CD4-positive, CD25-positive, alpha-beta regulatory T cell (primary cell): ENCODE results near the gene TXNDC11. TPM values are rescaled to one million over a fixed set of nuclear protein-coding genes. Genes with fewer than 3 reads are reported as not detected.
A peak's percentile ranks its signal among the peaks of the same experiment; 100 is the strongest.
"Not testable (repeated sequence)": the region's sequence is repeated elsewhere in the genome, so short reads cannot be mapped to it uniquely, and the experiment has no call there.

Experiments
- ATAC-seq, 2 donors: fragments of 150-1000 bp; cut with Tn5 transposase; one replicate each; pipeline ENCODE4 v1.10.0; 2021; ENCODE audit warnings: low read depth in 2 of 2, moderate number of reproducible peaks in 2 of 2, moderate library complexity in 1 of 2
- DNase-seq, 3 donors: peaks; one replicate each; pipeline versions ENCODE4 v3.0.0 to v3.0.0-alpha.2; 2012 to 2022; ENCODE audit warnings: mixed read lengths in 1 of 3
- H3K27ac ChIP-seq: one replicate; pipeline ENCODE4 v1.7.0; 2013; ENCODE audit warnings: mild to moderate bottlenecking, low read length; ENCODE audit not compliant: insufficient read depth, poor library complexity, severe bottlenecking
- H3K27me3 ChIP-seq: one replicate; pipeline ENCODE4 v1.7.0; 2013; ENCODE audit warnings: low read length; ENCODE audit not compliant: control insufficient read depth, insufficient read depth
- H3K36me3 ChIP-seq: one replicate; pipeline ENCODE4 v1.7.0; 2013; ENCODE audit warnings: mild to moderate bottlenecking, low read length, moderate library complexity; ENCODE audit not compliant: control insufficient read depth, insufficient read depth
- H3K4me1 ChIP-seq: 2 replicates; pipeline ENCODE4 v1.7.0; 2013; ENCODE audit warnings: mild to moderate bottlenecking, low read length; ENCODE audit not compliant: insufficient read depth, control insufficient read depth, poor library complexity, severe bottlenecking
- H3K4me3 ChIP-seq: one replicate; pipeline ENCODE4 v1.7.0; 2013; ENCODE audit warnings: low read depth, mild to moderate bottlenecking, low read length, moderate library complexity
- H3K9me3 ChIP-seq, 2 experiments: 1 replicate in 1 of 2; 2 replicates in 1 of 2; pipeline ENCODE4 v1.7.0; 2013; ENCODE audit warnings: low read length in 2 of 2, mild to moderate bottlenecking in 1 of 2, moderate library complexity in 1 of 2; ENCODE audit not compliant: control insufficient read depth in 2 of 2
- H3K27ac Mint-ChIP-seq, 3 donors: one replicate each; pipeline ENCODE4 v1.8.0; 2020 to 2022; ENCODE audit warnings: mild to moderate bottlenecking in 3 of 3, mixed read lengths in 3 of 3, moderate library complexity in 2 of 3
- H3K27me3 Mint-ChIP-seq: one replicate; pipeline ENCODE4 v1.8.0; 2022; ENCODE audit warnings: mild to moderate bottlenecking, mixed read lengths
- H3K36me3 Mint-ChIP-seq: one replicate; pipeline ENCODE4 v1.8.0; 2020; ENCODE audit warnings: mixed read lengths
- H3K4me1 Mint-ChIP-seq, 4 donors: one replicate each; pipeline ENCODE4 v1.8.0; 2020 to 2022; ENCODE audit warnings: mixed read lengths in 4 of 4, mild to moderate bottlenecking in 1 of 4
- H3K4me3 Mint-ChIP-seq, 4 donors: one replicate each; pipeline ENCODE4 v1.8.0; 2020 to 2022; ENCODE audit warnings: mild to moderate bottlenecking in 4 of 4, mixed read lengths in 4 of 4, moderate library complexity in 3 of 4
- H3K9me3 Mint-ChIP-seq, 7 donors: one replicate each; pipeline ENCODE4 v1.8.0; 2020 to 2022; ENCODE audit warnings: mixed read lengths in 7 of 7, mild to moderate bottlenecking in 3 of 7, moderate library complexity in 2 of 7
- polyA plus RNA-seq, 4 donors: library from polyadenylated mRNA; unstranded; fragments of 300-500 nt; fragmentation: Illumina TruSeq; gene quantifications; one replicate each; pipeline ENCODE4 v1.2.3, GENCODE V29; 2021
- total RNA-seq: library from RNA; stranded (reverse); gene quantifications from one replicate; pipeline ENCODE4 v1.2.3, GENCODE V29; 2022

Gene TXNDC11
- total RNA-seq (178 TPM), polyA plus RNA-seq (10 to 100 TPM; 64.9 to 77.2 (median 70.0) TPM)

GRCh38 chr16:11742536-11743307 lies at the start of gene TXNDC11:
Gene TXNDC11 (minus strand): TSS chr16:11742857. CDS start chr16:11742730, 127 bp downstream.
- H3K4me1 Mint-ChIP-seq, result peaks cover 39 to 56% (median 44%) of the 10 kb centered on the region in 4 donors
- H3K27ac Mint-ChIP-seq, result peak within 1 kb of the TSS; percentile 92 to 99 (median 98)
- ATAC-seq, result peak; percentile 95
- Histone ChIP-seq H3K27me3 (no peaks in the 10 kb centered on the region), H3K27ac (peak within 1 kb of the TSS; percentile 95), H3K9me3 (no peaks in the 10 kb centered on the region), H3K36me3 (no peaks in the 10 kb centered on the region), H3K4me1 (peaks cover 46% of the 10 kb centered on the region), H3K4me3 (peak within 1 kb of the TSS; percentile 82)
- H3K9me3 Mint-ChIP-seq, result no peaks in the 10 kb centered on the region
- DNase-seq, result peak; percentile 99
- H3K27me3 Mint-ChIP-seq, result no peaks in the 10 kb centered on the region
- H3K36me3 Mint-ChIP-seq, result peaks cover 7% of the 10 kb centered on the region
- peak within 1 kb of the TSS; percentile 90 to 99 (median 94) for H3K4me3 Mint-ChIP-seq

- H3K27me3 ChIP-seq, result no peaks in the 10 kb centered on the region
- H3K27ac ChIP-seq, result peak overlapping the region; percentile 94
- no peaks in the 10 kb centered on the region for H3K9me3 Mint-ChIP-seq
- H3K9me3 ChIP-seq, result no peaks in the 10 kb centered on the region
- H3K4me1 ChIP-seq, result peaks cover 96% of the 10 kb centered on the region
- DNase-seq (peak in 1 of 3 donors; percentile 41), ATAC-seq (no peak)
- H3K4me1 Mint-ChIP-seq, result peaks cover 31 to 96% (median 68%) of the 10 kb centered on the region in 4 donors
- H3K36me3 ChIP-seq, result peaks cover 3% of the 10 kb centered on the region
- peaks cover 14% of the 10 kb centered on the region for H3K36me3 Mint-ChIP-seq
- H3K27ac Mint-ChIP-seq, result peak overlapping the region; percentile 93 to 98 (median 97)
- peaks cover 4% of the 10 kb centered on the region for H3K27me3 Mint-ChIP-seq
- peak overlapping the region in 3 of 4 donors; percentile 46 to 96 (median 95) for H3K4me3 Mint-ChIP-seq
- H3K4me3 ChIP-seq, result peak overlapping the region; percentile 92
Observed at GRCh38 chr16:11791144-11791828, 48.6 kb upstream of the TXNDC11 start.

- peaks cover 95% of the 10 kb centered on the region for H3K4me1 ChIP-seq
- Mint-ChIP-seq H3K36me3 (peaks cover 11% of the 10 kb centered on the region), H3K4me3 (peak overlapping the region; percentile 12 to 68 (median 49))
Observed at GRCh38 chr16:11788914-11789313, 46.3 kb upstream of the TXNDC11 start.

GRCh38 chr16:11784980-11785599 lies 42.4 kb upstream of the TXNDC11 start:
- not testable (repeated sequence) for DNase-seq, ATAC-seq, H3K9me3 ChIP-seq, H3K27me3 ChIP-seq, H3K27me3 Mint-ChIP-seq, H3K36me3 ChIP-seq, H3K9me3 Mint-ChIP-seq
- peak overlapping the region in 1 of 4 donors; percentile 59 for H3K4me3 Mint-ChIP-seq
- peak overlapping the region; percentile 2 for H3K4me3 ChIP-seq
- peaks cover 20% of the 10 kb centered on the region for H3K36me3 Mint-ChIP-seq
- H3K27ac ChIP-seq, result peak overlapping the region; percentile 99
- H3K4me1 Mint-ChIP-seq, result peaks cover 26 to 90% (median 65%) of the 10 kb centered on the region in 4 donors
- peaks cover 94% of the 10 kb centered on the region for H3K4me1 ChIP-seq
- H3K27ac Mint-ChIP-seq, result peak overlapping the region; percentile 58 to 100 (median 86)

More at GRCh38 chr16:11788914-11789313, 46.3 kb upstream of the TXNDC11 start:
- H3K36me3 ChIP-seq, result peaks cover 3% of the 10 kb centered on the region
- peaks cover 25 to 91% (median 57%) of the 10 kb centered on the region in 4 donors for H3K4me1 Mint-ChIP-seq
- H3K27me3 ChIP-seq, result no peaks in the 10 kb centered on the region
- H3K27me3 Mint-ChIP-seq, result peaks cover 4% of the 10 kb centered on the region
- ATAC-seq, result peak; percentile 59 to 62
- DNase-seq, result peak in 2 of 3 donors; percentile 49 to 70
- peak overlapping the region; percentile 8 for H3K4me3 ChIP-seq
- no peaks in the 10 kb centered on the region for H3K9me3 Mint-ChIP-seq
- H3K9me3 ChIP-seq, result no peaks in the 10 kb centered on the region
- H3K27ac ChIP-seq, result peak overlapping the region; percentile 99
- H3K27ac Mint-ChIP-seq, result peak overlapping the region; percentile 91 to 100 (median 94)

- Histone ChIP-seq H3K4me1 (peaks cover 86% of the 10 kb centered on the region), H3K4me3 (peak overlapping the region; percentile 90), H3K27ac (peak overlapping the region; percentile 99), H3K36me3 (peaks cover 12% of the 10 kb centered on the region)
- not testable (repeated sequence) for ATAC-seq, H3K9me3 Mint-ChIP-seq, H3K27me3 Mint-ChIP-seq, DNase-seq, H3K27me3 ChIP-seq, H3K9me3 ChIP-seq
- Mint-ChIP-seq H3K36me3 (peaks cover 18% of the 10 kb centered on the region), H3K4me1 (peaks cover 26 to 87% (median 62%) of the 10 kb centered on the region in 4 donors), H3K4me3 (peak overlapping the region in 1 of 4 donors; percentile 26), H3K27ac (peak overlapping the region; percentile 60 to 100 (median 86))
Observed at GRCh38 chr16:11784381-11784780, 41.7 kb upstream of the TXNDC11 start.

GRCh38 chr16:11784038-11784369 lies 41.3 kb upstream of the TXNDC11 start:
- H3K4me1 ChIP-seq, result peaks cover 83% of the 10 kb centered on the region

GRCh38 chr16:11783319-11784037 lies 40.8 kb upstream of the TXNDC11 start:
- H3K4me3 ChIP-seq, result peak overlapping the region; percentile 90
- ATAC-seq (peak; percentile 80 to 83), DNase-seq (peak; percentile 59 to 87 (median 84))
- peaks cover 20% of the 10 kb centered on the region for H3K36me3 ChIP-seq
- H3K4me1 ChIP-seq, result peaks cover 77% of the 10 kb centered on the region
- H3K9me3 ChIP-seq, result no peaks in the 10 kb centered on the region
- Mint-ChIP-seq H3K9me3 (no peaks in the 10 kb centered on the region), H3K4me3 (peak overlapping the region; percentile 86 to 91 (median 88)), H3K36me3 (peaks cover 18% of the 10 kb centered on the region), H3K27me3 (peaks cover 4% of the 10 kb centered on the region), H3K4me1 (peaks cover 26 to 79% (median 56%) of the 10 kb centered on the region in 4 donors), H3K27ac (peak overlapping the region; percentile 96 to 100 (median 100))
- H3K27me3 ChIP-seq, result no peaks in the 10 kb centered on the region
- peak overlapping the region; percentile 99 for H3K27ac ChIP-seq

More at GRCh38 chr16:11784038-11784369, 41.3 kb upstream of the TXNDC11 start:
- peaks cover 4% of the 10 kb centered on the region for H3K27me3 Mint-ChIP-seq
- H3K9me3 ChIP-seq, result no peaks in the 10 kb centered on the region
- H3K4me1 Mint-ChIP-seq, result peaks cover 26 to 84% (median 60%) of the 10 kb centered on the region in 4 donors
- H3K36me3 Mint-ChIP-seq, result peaks cover 18% of the 10 kb centered on the region
- no peaks in the 10 kb centered on the region for H3K27me3 ChIP-seq
- peaks cover 16% of the 10 kb centered on the region for H3K36me3 ChIP-seq
- H3K4me3 Mint-ChIP-seq, result peak overlapping the region; percentile 86 to 91 (median 88)
- DNase-seq (no peak), ATAC-seq (no peak)
- peak overlapping the region; percentile 96 to 100 (median 100) for H3K27ac Mint-ChIP-seq
- H3K27ac ChIP-seq, result peak overlapping the region; percentile 99
- H3K4me3 ChIP-seq, result peak overlapping the region; percentile 90
- H3K9me3 Mint-ChIP-seq, result no peaks in the 10 kb centered on the region
